Dermis blood vessel endothelial cell (primary cell): ENCODE measurements around the gene EPB41L3. TPM values are rescaled to one million over a fixed set of nuclear protein-coding genes. Genes with fewer than 3 reads are reported as not detected.
A peak's percentile ranks its signal among the peaks of the same experiment; 100 is the strongest.

ENCODE experiments used
- DNase-seq: peaks from one replicate; pipeline ENCODE4 v3.0.0; 2010
- total RNA-seq: library from RNA; depleted of rRNA; stranded (reverse); fragments of >200 nt; gene quantifications from 2 replicates; pipeline ENCODE4 v1.2.3, GENCODE V29; 2014

The EPB41L3 gene
- total RNA-seq, 1 donor from 2014 or later, result 38.1 TPM

DNA sequence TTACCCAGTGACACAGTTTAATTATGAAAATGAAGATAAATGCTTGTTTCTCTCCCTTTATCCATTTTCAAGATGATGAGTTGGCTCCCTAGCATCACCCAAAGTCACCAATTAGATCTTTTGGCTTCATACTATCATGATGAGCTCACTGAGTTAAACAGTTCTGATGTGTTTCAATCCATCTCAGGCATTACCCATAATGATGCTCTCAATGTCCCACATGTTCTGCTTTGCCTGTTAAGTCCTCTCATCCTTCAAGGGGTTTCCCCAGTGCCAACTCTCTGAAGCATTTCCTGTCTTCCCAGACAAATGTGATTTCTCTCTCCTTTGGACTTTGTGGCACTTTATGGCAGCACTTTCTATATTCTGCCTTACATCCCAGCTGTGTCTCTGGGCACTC, 92.6 kb downstream of the EPB41L3 start:
- DNase-seq, result no peak

GRCh38 chr18:5449858-5450509, 93.8 kb downstream of the EPB41L3 start:
- DNase-seq, result no peak

- no peak for DNase-seq
Observed at GRCh38 chr18:5447442-5447841, 96.4 kb downstream of the EPB41L3 start.

DNA sequence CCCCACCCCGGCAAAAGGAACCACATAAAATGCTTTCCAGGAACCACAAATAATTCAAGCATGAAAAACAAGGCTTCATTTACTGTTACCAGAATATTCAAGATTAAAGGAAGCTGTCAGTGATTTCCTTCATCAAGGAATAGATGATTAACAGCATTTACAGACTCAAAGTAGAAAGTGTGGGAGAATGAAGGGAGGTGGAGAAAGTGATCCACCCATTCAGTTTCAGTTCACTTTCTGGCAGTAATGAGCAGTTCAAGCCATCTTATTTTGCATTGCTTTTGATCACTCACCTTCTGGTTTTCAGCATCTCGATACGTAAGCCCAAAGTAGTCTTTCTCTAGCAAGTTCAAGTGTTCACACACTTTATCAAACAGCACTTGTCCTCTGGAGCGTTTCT, 99.0 kb downstream of the EPB41L3 start:
- DNase-seq, result no peak

- DNase-seq, result peak; percentile 30
Observed at GRCh38 chr18:5444269-5444668, 99.5 kb downstream of the EPB41L3 start.

DNA sequence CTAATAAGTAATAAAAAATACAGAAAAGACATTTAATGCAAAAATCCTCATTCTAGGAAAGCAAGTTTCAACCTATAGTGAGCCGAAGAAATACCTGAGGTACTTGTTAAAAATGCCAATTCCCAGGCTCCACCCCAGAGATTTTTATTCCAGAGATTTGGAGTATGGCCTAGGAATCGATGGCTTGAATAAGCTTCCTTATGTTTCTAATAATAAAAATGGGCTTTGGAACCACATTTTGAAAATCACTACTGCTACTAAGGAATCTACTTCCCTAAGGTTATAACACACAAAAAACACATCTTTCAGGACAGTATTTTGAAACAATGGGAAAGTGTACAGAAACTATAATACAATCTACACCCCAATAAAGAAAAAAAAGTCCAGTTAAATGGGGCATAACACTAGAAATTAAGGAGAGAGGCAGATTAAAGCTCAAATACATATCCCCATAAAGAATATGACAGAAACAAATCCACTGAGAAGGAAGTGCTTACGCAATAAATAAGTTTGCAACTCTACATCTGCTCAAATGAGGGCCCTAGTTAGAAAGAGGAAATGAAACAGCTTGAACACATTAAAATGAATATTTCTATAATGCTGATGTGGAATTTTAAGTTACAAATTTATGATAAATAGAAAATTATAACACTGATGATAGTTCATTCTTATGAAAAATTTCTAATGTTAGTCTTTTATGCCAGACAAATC, 103.7 kb downstream of the EPB41L3 start:
- no peak for DNase-seq

DNA sequence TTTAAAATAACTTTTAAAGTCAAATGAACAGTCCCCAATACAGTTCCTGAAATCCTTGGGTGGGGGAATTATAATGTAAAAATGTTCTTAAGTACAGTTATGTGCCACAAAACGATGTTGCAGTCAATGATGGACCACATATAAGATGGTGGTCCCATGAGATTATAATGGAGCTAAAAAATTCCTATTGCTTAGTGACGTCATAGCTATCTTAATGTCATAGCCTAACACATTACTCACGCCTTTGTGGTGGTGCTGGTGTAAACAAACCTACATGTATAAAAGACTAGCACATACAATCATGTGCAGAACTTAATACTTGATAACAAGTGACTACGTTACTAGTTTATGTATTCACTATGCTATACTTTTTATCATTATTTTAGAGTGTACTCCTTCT, 109.4 kb downstream of the EPB41L3 start:
- DNase-seq, result no peak

DNA sequence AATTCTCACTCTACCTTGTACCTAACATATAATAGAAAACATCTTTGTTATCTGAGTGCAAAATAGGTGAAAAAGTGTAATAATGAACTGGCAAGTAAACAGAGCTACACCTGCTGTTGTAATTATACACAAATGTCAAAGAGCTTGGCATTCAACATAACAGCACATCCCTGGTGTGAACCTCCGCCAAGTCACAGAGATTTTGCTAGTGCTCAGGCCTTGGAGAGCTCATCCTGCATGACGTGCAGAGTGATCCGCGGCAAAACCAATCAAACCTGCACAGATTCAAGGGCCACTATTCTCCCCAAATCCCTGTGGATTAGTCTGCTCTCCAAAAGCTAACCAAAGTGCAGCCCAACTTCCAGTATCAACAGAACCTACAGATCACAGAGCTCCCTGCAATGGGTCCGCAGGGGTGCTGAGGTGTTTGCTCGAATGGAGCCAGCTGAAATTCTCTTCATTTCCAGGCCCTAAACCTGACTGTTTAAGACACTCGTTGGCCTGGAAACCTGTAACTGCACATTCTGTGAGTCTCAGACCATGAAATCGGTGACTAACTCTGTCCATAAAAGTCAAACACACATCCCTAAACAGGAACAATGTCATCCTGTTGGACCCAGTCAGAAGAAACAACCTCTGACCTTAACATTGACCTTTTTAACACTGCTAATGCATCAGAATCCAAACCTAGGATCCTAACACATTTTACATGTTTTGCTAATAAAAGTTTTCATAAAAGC, 111.8 kb downstream of the EPB41L3 start:
- DNase-seq, result peak; percentile 15

GRCh38 chr18:5430131-5430530, 113.7 kb downstream of the EPB41L3 start:
- DNase-seq, result no peak

GRCh38 chr18:5429681-5430080, 114.1 kb downstream of the EPB41L3 start:
- DNase-seq, result no peak

DNA sequence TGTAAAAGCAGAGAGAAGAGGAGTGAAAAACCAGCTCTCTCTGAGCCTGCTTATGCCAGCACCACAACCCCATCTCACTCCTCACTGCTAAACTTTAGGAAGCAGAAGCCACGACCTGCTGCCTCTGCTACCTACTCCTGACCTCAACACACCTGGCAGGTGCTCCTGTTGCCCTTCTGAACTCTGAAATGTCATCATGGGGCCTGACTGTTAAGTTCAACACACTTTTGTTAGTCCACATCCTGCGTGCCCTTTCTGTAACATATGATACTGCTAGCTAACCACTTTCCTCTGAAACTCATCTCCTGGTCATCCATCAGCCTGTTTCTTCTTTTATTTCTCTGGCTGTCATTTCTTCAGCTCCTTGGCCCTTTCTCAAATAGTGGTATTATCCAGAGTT, 118.1 kb downstream of the EPB41L3 start:
- DNase-seq, result no peak

DNA sequence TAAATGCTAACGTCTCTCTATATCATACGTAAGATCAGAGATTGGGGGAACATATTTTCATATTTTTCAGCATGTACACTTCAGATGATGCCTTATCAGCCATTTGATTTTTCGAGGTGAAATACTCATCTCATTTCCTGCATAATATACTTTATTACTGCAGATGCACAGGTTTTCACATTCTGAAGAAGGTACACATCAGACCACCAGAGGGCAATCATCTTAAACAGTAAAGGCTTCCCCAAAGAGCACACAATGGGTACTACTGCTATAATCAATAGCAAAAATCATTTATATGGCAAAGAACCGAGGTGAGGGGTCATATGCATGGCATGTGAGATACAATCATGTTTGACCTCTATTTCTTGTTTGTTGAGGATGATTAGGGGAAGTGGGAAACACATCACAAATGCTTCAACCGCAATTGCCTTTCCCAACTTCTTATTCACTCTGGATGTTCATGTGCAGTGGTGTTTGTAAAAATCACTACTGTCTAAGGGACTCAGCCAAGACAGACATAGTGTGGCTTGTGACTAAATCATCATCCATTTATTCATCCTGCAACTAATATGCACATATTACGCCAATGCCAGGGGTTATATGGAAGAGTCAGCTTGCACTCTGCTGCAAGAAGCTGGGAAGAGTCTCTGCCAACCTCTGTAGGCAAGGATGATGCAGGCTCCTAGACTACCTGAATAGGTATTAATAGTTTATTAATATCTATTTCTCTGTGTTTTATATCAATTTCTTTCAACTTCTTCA, 118.7 kb downstream of the EPB41L3 start:
- peak; percentile 68 for DNase-seq

GRCh38 chr18:5422626-5423025, 121.2 kb downstream of the EPB41L3 start:
- DNase-seq, result no peak

DNA sequence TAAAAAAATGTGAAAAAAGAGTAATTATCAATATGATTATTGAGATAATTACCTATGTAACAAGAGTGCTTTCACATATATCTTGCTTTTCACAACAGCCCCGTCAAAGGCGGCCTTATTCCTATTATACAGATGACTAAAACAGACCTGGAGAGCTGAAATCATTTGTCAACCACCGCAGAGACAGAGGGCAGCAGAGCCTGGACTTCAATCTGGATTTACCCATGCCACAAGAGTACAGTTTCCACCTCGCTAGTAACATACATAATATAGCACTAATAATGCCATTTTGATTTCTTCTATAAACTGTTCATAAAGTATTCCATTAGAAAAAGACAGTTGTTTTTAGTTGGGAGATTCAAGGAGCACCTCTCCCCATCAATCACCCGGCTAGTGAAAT, 121.8 kb downstream of the EPB41L3 start:
- DNase-seq, result no peak

- no peak for DNase-seq
Observed at GRCh38 chr18:5420906-5421305, 122.9 kb downstream of the EPB41L3 start.

DNA sequence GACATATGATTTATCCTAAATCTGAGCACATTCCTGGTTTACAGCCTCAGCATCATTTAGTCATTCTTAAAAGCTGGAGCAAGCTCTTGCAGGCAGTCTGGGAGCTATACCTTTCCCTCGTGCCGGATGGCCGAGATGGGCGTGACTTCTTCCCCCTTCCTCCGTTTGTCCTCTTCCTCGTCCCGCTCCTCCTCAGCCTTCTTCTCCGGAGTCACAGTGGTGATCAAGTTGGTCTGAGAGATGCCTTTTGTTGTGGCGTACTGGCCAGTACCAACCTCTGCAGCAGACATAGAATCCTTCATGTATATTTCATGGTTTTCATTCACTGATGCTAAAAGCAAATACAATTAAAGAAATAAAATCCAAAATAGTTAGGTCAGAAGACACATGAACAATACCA, 124.2 kb downstream of the EPB41L3 start:
- DNase-seq, result no peak

- DNase-seq, result no peak
Observed at GRCh38 chr18:5419030-5419429, 124.8 kb downstream of the EPB41L3 start.

- no peak for DNase-seq
Observed at GRCh38 chr18:5417342-5417741, 126.5 kb downstream of the EPB41L3 start.

DNA sequence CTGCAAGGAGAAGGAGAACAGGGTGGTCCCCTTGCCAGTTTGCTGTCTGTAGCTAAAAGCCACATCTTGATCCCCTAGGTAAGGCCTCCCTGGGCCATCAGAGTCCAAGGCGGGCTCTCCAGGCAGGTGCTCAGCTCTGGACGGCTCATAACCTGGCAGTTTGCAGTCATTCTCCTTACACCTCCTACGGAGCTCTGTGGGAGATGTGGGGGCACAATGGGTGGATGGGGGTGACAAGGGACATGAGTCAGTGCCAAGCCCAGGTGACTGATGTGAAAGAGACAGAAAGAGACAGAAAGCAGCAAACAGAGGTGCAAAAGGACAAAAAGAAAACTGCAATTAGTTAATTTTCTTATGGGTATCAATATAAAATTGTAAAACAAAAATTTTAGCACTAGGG, 127.7 kb downstream of the EPB41L3 start:
- DNase-seq, result no peak

- no peak for DNase-seq
Observed at GRCh38 chr18:5415665-5416064, 128.1 kb downstream of the EPB41L3 start.

DNA sequence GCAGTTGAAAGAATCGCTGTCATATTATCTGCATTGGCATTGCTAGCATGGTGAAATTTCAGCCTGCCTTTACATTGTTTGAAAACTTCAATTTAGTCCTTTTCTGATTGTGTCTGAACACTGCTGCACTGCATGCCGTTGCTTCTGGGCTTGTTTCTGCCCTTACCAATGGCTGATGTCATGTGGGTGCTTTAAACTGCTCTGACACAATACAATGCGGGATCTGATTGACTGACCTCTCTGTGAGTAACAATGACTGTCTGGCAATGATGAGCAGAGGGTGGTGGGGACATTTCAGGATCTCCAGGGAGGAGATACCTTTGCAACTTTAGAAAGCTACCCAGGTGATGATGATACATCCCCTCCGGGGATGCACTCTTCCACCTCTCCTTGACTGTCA, 128.8 kb downstream of the EPB41L3 start:
- DNase-seq, result no peak

GRCh38 chr18:5414546-5414945, 129.3 kb downstream of the EPB41L3 start:
- DNase-seq, result no peak

DNA sequence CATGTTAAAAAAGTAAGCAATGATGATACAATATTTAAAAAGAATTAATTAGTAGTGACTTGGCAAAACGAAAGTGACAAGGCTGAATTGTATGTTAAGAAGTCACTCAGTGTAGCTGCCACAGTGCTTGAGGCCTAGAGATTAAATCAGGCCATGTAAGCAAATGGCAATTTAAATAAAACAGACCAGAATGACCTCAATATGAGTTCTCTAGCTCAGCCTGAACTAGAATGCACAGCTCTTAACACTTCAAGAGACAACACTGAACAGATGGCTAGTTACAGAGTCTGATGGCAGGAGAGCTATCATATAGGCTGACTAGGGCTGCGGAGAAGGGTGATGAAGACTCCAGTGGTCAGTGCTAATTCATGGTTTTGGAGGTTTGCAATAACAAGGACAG, 130.3 kb downstream of the EPB41L3 start:
- no peak for DNase-seq
